CD4-positive, alpha-beta T cell treated with Interleukin-15 for 4 hours (primary cell): Measurements from ENCODE around the gene UGT2B10.
"Not testable (repeated sequence)": the region's sequence is repeated elsewhere in the genome, so short reads cannot be mapped to it uniquely, and the experiment has no call there.

ENCODE experiments used
- DNase-seq: peaks from one replicate; pipeline ENCODE4 v3.0.0-alpha.2; 2020; ENCODE audit warnings: low spot score

Gene UGT2B10

DNA sequence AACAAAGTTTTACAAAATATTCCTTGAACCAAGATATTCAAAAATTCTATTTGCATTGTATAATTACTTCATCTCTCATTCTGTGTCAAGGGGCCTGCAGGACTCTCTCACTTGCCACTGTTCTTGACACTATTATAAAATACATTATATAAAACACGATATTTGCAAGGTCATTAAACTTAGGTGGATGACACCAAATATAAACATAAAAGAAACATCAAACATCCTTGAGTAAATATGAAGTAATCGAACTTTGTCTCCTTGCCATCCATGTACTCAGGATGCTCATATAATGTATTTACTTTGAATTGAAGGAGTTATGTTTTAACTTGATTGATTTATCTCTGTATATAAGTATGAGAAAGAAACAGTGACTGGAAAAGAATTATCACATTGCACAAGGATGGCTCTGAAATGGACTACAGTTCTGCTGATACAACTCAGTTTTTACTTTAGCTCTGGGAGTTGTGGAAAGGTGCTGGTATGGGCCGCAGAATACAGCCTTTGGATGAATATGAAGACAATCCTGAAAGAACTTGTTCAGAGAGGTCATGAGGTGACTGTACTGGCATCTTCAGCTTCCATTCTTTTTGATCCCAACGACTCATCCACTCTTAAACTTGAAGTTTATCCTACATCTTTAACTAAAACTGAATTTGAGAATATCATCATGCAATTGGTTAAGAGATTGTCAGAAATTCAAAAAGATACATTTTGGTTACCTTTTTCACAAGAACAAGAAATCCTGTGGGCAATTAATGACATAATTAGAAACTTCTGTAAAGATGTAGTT, at the start of gene UGT2B10:
TSS of gene UGT2B10 (plus strand) at position 378 of the 793 bp plus-strand sequence. CDS start at position 404, 26 bp downstream.
- not testable (repeated sequence) for DNase-seq

- not testable (repeated sequence) for DNase-seq
Measured at GRCh38 chr4:68771836-68772235, 44.0 kb upstream of the UGT2B10 start.

GRCh38 chr4:68773699-68774098, 42.1 kb upstream of the UGT2B10 start:
- no peak for DNase-seq

GRCh38 chr4:68780232-68780631, 35.6 kb upstream of the UGT2B10 start:
- no peak for DNase-seq

DNA sequence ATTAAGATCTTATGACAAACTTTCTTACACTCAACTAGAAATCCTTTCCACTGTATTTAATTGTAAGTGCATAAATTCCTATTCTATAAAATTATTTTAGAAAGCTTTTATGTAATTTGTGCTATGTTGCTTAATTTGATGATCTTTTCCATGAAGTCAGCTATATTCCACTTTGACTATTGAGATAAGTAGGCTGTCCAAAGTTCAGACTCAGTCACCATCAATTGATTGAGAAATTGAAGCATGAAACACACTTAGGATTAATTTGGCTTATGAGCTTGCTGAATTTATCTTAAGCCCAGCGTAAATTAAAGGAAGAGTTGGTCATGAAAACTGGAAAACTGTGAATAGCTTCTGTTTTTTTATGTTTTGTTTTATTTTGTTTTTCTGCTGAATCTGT, 18.7 kb upstream of the UGT2B10 start:
- no peak for DNase-seq

GRCh38 chr4:68797618-68798017, 18.2 kb upstream of the UGT2B10 start:
- DNase-seq: no peak

DNA sequence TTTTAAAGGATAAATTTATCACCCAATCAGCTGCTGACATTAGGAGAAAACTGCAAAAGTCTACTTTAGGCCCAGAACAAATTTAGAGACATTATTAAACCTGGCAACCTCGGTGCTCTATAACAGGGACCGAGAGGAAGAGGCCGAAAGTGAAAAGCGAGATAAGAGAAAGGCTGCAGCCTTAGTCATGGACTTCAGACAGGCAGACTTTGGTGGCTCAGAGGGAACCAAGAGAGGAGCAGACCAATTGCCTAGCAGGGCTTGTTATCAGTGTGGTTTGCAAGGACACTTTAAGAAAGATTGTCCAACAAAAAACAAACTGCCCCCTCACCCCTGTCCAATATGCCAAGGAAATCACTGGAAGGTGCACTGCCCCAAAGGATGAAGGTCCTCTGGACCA, 12.8 kb upstream of the UGT2B10 start:
- DNase-seq: no peak

- DNase-seq: no peak
Measured at GRCh38 chr4:68808060-68808459, 7.7 kb upstream of the UGT2B10 start.

- no peak for DNase-seq
Measured at GRCh38 chr4:68810919-68811318, 4.9 kb upstream of the UGT2B10 start.

GRCh38 chr4:68816410-68817265, 844 bp downstream of the UGT2B10 start:
- not testable (repeated sequence) for DNase-seq

DNA sequence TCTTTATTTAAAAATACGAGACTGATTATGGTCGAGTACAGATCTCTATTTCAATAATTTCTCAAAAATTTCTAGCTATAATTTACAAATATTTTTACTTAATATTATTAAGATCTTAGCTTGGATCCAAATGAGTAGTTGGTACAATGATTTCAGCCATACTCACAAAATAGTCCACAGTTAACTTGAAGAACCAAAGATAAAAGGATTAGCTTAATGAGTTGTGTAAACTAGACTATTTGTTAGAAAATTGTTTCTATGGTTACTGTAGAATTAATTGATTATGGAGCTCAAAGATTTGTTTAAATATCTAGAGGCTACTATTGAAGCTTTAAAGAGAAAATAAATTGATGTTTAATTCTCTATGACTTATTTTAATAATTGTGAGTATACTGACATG, 1.6 kb downstream of the UGT2B10 start:
- DNase-seq: no peak

DNA sequence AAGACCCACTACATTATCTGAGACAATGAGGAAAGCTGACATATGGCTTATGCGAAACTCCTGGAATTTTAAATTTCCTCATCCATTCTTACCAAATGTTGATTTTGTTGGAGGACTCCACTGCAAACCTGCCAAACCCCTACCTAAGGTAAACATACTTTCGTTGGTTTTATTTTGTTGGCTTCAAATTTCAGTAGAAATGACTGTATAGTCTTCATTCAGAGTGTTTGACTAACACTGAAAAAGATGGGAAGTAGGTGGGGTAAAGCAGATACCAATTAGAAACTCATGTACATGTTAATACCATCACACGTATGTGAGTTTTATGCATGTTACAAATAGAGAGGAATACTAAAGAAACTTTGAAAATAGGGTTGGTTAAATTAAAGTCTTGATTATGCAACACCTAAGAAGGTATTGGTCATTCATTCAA, 2.3 kb downstream of the UGT2B10 start:
- not testable (repeated sequence) for DNase-seq

GRCh38 chr4:68831642-68832041, 15.8 kb downstream of the UGT2B10 start:
- no peak for DNase-seq

DNA sequence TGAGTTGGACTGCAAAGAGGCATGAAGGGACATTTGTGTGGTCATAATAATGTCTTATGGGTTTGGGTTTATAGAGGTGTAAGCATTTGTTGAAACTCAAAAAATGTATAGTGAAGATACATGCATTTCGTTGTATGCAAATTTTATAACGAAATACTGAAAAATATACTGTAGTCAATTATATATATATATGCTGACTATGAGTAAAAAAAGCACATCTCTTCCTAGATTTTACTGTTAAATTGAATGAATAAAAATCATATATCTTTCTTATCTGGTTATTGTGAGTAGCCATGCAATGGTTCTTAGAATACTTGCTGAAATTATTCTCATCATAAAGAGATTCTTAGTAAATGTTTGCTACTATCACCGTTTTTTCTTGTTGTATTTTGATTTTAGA, 34.5 kb downstream of the UGT2B10 start:
- no peak for DNase-seq

DNA sequence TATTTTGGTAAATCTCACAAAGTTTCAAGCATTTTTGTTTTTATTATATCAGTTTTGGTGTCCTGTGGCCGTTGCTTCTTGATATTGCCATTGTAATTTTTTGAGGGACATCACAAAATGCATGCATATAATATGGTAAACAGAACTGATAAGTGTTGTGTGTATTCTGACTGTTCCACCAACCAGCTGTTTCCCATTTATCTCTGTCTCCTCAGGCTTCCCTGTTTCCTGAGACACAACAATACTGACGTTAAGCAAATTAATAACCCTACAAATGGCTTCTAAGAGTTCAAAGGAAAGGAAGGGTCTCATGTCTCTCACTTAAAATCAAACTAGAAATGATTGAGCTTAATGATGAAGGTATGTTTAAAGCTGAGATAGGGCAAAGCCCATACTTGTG, 40.0 kb downstream of the UGT2B10 start:
- no peak for DNase-seq

DNA sequence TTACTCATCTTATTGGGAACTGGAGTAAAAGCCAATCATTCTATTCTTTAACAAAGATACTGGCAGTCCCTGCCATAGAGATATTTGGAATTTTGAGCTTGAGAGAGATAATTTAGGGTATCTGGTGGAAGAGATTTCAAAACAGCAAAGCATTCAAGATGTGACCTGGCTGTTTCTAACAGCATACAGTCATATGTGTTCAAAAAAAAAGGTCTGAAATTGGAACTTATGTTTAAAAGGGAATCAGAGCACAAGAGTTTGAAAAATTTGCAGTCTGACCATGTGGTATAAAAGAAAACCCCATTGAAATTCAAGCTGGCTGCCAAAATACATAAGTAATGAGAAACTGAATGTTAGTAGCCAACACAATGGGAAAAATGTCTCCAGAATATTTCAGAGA, 42.2 kb downstream of the UGT2B10 start:
- no peak for DNase-seq

DNA sequence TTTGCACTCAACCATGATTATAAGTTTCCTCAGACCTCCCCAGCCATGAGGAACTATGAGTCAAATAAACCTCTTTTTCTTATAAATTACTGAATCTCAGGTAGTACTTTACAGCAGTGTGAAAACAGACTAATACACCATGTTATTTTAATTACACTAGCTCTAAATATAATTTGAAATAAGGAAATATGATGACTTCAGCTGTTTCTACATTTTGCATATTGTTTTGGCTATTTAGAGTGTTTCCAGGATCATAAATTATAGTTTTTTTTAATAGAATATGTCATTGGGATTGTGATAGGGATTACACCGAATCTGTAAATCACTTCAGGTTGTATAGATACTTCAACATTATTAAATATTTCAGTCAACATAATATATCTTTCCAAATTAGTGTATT, 43.9 kb downstream of the UGT2B10 start:
- no peak for DNase-seq

DNA sequence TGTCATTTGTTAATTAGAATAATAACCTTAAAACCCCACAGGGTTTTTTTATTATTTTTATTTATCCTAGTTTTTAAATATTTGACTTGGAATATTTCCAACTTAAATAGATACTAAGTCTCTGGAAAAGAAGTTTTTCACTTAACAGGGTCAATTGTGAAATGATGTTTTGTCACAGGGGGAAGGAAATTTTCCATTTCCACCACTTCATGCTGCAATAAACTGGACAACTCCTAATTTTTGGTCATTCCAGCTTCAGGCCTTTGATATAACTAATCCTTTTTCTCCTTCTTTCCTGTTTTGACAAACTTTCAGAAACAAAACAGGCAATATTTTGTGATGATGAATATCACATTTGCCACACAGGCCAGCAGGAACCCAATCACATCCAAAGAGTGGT, 45.3 kb downstream of the UGT2B10 start:
- no peak for DNase-seq

- DNase-seq: no peak
Measured at GRCh38 chr4:68864438-68865187, 48.8 kb downstream of the UGT2B10 start.

GRCh38 chr4:68865188-68865638, 49.4 kb downstream of the UGT2B10 start:
- no peak for DNase-seq

- DNase-seq: no peak
Measured at GRCh38 chr4:68865760-68866159, 50.0 kb downstream of the UGT2B10 start.

DNA sequence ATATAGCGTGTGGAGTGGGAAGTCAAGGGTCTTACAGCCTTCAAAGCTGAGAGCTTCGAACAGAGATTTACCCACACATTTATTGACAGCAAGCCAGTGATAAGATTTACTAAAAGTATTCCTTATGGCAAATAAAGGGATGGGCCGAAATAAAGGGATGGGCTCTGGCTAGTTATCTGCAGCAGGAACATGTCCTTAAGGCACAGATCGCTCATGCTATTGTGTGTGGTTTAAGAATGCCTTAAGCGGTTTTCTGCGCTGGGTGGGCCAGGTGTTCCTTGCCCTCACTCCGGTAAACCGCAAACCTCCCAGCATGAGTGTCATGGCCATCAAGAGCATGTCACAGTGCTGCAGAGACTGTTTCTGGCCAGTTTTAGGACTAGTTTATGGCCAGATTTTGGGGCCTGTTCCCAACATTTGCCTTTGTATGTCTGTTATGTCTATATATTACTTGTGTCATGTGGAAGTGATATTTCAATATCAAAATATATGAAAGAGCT, 53.5 kb downstream of the UGT2B10 start:
- DNase-seq: no peak
